ENCODE results near the gene SPART.
A peak's percentile ranks its signal among the peaks of the same experiment; 100 is the strongest.
"Not testable (repeated sequence)": the region's sequence is repeated elsewhere in the genome, so short reads cannot be mapped to it uniquely, and the experiment has no call there.

Gene SPART

GRCh38 chr13:36325912-36326311 is 20.3 kb downstream of the SPART start:
- no peak for TF ChIP-seq JUND (IDR thresholded peaks at IDR 0.05; ENCODE audit: low read depth)
- DNase-seq (ENCODE audit: low read depth in 1 of 2, low spot score in 1 of 2), result no peak
- in situ Hi-C loops (cut with HindIII; ENCODE audit: low pct_unique_long_range_greater_than_20kb, low sequenced_read_pairs), result no loop called here

- DNase-seq (ENCODE audit: low read depth in 1 of 2, low spot score in 1 of 2); in situ Hi-C loops (cut with HindIII; ENCODE audit: low pct_unique_long_range_greater_than_20kb, low sequenced_read_pairs): not testable (repeated sequence)
Observed at GRCh38 chr13:36324881-36325280, 21.3 kb downstream of the SPART start.

- DNase-seq (ENCODE audit: low read depth in 1 of 2, low spot score in 1 of 2), result no peak
- no peak for TF ChIP-seq JUND (IDR thresholded peaks at IDR 0.05; ENCODE audit: low read depth)
- in situ Hi-C loops (cut with HindIII; ENCODE audit: low pct_unique_long_range_greater_than_20kb, low sequenced_read_pairs), result no loop called here
Observed at GRCh38 chr13:36323951-36324566, 22.1 kb downstream of the SPART start.

- DNase-seq (ENCODE audit: low read depth in 1 of 2, low spot score in 1 of 2), result no peak
- in situ Hi-C loops (cut with HindIII; ENCODE audit: low pct_unique_long_range_greater_than_20kb, low sequenced_read_pairs), result no loop called here
Observed at GRCh38 chr13:36323408-36323807, 22.8 kb downstream of the SPART start.

GRCh38 chr13:36319793-36320192 is 26.4 kb downstream of the SPART start:
- DNase-seq (ENCODE audit: low read depth in 1 of 2, low spot score in 1 of 2); in situ Hi-C loops (cut with HindIII; ENCODE audit: low pct_unique_long_range_greater_than_20kb, low sequenced_read_pairs): not testable (repeated sequence)

More at GRCh38 chr13:36323408-36323807, 22.8 kb downstream of the SPART start:
- TF ChIP-seq JUND (IDR thresholded peaks at IDR 0.05; ENCODE audit: low read depth), result no peak

- no peak for DNase-seq (ENCODE audit: low read depth in 1 of 2, low spot score in 1 of 2)
- TF ChIP-seq JUND (IDR thresholded peaks at IDR 0.05; ENCODE audit: low read depth), result no peak
- in situ Hi-C loops (cut with HindIII; ENCODE audit: low pct_unique_long_range_greater_than_20kb, low sequenced_read_pairs), result no loop called here
Observed at GRCh38 chr13:36313047-36313969, 32.9 kb downstream of the SPART start.

GRCh38 chr13:36310417-36311108 is 35.6 kb downstream of the SPART start:
- no peak for TF ChIP-seq JUND (IDR thresholded peaks at IDR 0.05; ENCODE audit: low read depth)
- in situ Hi-C loops (cut with HindIII; ENCODE audit: low pct_unique_long_range_greater_than_20kb, low sequenced_read_pairs), result no loop called here
- no peak for DNase-seq (ENCODE audit: low read depth in 1 of 2, low spot score in 1 of 2)

- DNase-seq (ENCODE audit: low read depth in 1 of 2, low spot score in 1 of 2), result no peak
- in situ Hi-C loops (cut with HindIII; ENCODE audit: low pct_unique_long_range_greater_than_20kb, low sequenced_read_pairs), result no loop called here
- no peak for TF ChIP-seq JUND (IDR thresholded peaks at IDR 0.05; ENCODE audit: low read depth)
Observed at GRCh38 chr13:36302289-36302688, 43.9 kb downstream of the SPART start.

GRCh38 chr13:36299469-36299868 is 46.7 kb downstream of the SPART start:
- in situ Hi-C loops (cut with HindIII; ENCODE audit: low pct_unique_long_range_greater_than_20kb, low sequenced_read_pairs), result not testable (repeated sequence)
- peak in 1 of 2 experiments; percentile 51 for DNase-seq (ENCODE audit: low read depth in 1 of 2, low spot score in 1 of 2)

- no peak for TF ChIP-seq JUND (IDR thresholded peaks at IDR 0.05; ENCODE audit: low read depth)
- in situ Hi-C loops (cut with HindIII; ENCODE audit: low pct_unique_long_range_greater_than_20kb, low sequenced_read_pairs), result no loop called here
- DNase-seq (ENCODE audit: low read depth in 1 of 2, low spot score in 1 of 2), result no peak
Observed at GRCh38 chr13:36298535-36299068, 47.6 kb downstream of the SPART start.

GRCh38 chr13:36297366-36298338 is 48.5 kb downstream of the SPART start, which contains the start of gene CCDC169:
CCDC169 (minus strand) TSS chr13:36297814; CDS start chr13:36297719, 95 bp downstream.
- no peak for TF ChIP-seq JUND (IDR thresholded peaks at IDR 0.05; ENCODE audit: low read depth)
- peak; percentile 17 to 75 for DNase-seq (ENCODE audit: low read depth in 1 of 2, low spot score in 1 of 2)
- in situ Hi-C loops (cut with HindIII; ENCODE audit: low pct_unique_long_range_greater_than_20kb, low sequenced_read_pairs), result no loop called here
